Dermis blood vessel endothelial cell (primary cell): ENCODE data around the gene ZNF710. TPM values are rescaled to one million over a fixed set of nuclear protein-coding genes. Genes with fewer than 3 reads are reported as not detected.
A peak's percentile ranks its signal among the peaks of the same experiment; 100 is the strongest.
"Not testable (repeated sequence)": the region's sequence is repeated elsewhere in the genome, so short reads cannot be mapped to it uniquely, and the experiment has no call there.

Source experiments
- DNase-seq: peaks from one replicate; pipeline ENCODE4 v3.0.0; 2010
- total RNA-seq: library from RNA; depleted of rRNA; stranded (reverse); fragments of >200 nt; gene quantifications from 2 replicates; pipeline ENCODE4 v1.2.3, GENCODE V29; 2014

ZNF710 gene
- total RNA-seq, 1 donor from 2014 or later = 10.2 TPM

GRCh38 chr15:90106522-90107117 lies 105.5 kb downstream of the ZNF710 start:
- peak; percentile 64 for DNase-seq

GRCh38 chr15:90108038-90108437 lies 106.9 kb downstream of the ZNF710 start:
- not testable (repeated sequence) for DNase-seq

GRCh38 chr15:90109163-90109751 lies 108.1 kb downstream of the ZNF710 start:
- DNase-seq = not testable (repeated sequence)

- no peak for DNase-seq
Observed at GRCh38 chr15:90113166-90113565, 112.0 kb downstream of the ZNF710 start.

GRCh38 chr15:90114451-90114901 lies 113.4 kb downstream of the ZNF710 start:
- no peak for DNase-seq

GRCh38 chr15:90115783-90116182 lies 114.7 kb downstream of the ZNF710 start:
- no peak for DNase-seq

- DNase-seq = no peak
Observed at GRCh38 chr15:90119367-90119766, 118.2 kb downstream of the ZNF710 start.

- DNase-seq = no peak
Observed at GRCh38 chr15:90121086-90121485, 120.0 kb downstream of the ZNF710 start.

- DNase-seq = no peak
Observed at GRCh38 chr15:90124507-90124906, 123.4 kb downstream of the ZNF710 start.

- DNase-seq = no peak
Observed at GRCh38 chr15:90126022-90126421, 124.9 kb downstream of the ZNF710 start.

- DNase-seq = no peak
Observed at GRCh38 chr15:90126596-90127435, 125.7 kb downstream of the ZNF710 start.

- no peak for DNase-seq
Observed at GRCh38 chr15:90130291-90130690, 129.2 kb downstream of the ZNF710 start.

Other genes starting within 250 kb of the ZNF710 start
- 0.28 TPM in 1 of 2 replicates, not detected in the other for gene MESP2, start 225.0 kb upstream of the ZNF710 start, total RNA-seq
- 4.1 and 6.8 TPM in 2 replicates for gene ANPEP, start 186.5 kb upstream of the ZNF710 start, total RNA-seq
- 30.1 and 40.2 TPM in 2 replicates for gene AP3S2, start 107.3 kb upstream of the ZNF710 start, total RNA-seq
- gene ARPIN, start 88.4 kb upstream of the ZNF710 start, total RNA-seq = 14.8 and 15.7 TPM in 2 replicates
- 77.3 and 127 TPM in 2 replicates for gene IDH2, start 101.1 kb downstream of the ZNF710 start, total RNA-seq
- 6.3 and 9.4 TPM in 2 replicates for gene SEMA4B, start 200.0 kb downstream of the ZNF710 start, total RNA-seq
- 22.5 and 26.2 TPM in 2 replicates for gene CIB1, start 232.6 kb downstream of the ZNF710 start, total RNA-seq
- 11.7 and 13.6 TPM in 2 replicates for gene GDPGP1, start 232.9 kb downstream of the ZNF710 start, total RNA-seq
- 0.09 and 0.17 TPM in 2 replicates for gene TTLL13, start 248.2 kb downstream of the ZNF710 start, total RNA-seq